Astrocyte (in vitro differentiated cells and primary cell): ENCODE measurements around the gene PCDHGB3.

ENCODE experiments used
- CTCF ChIP-seq: IDR thresholded peaks from 2 replicates; pipeline ENCODE4 v1.5.1; 2011; ENCODE audit warnings: low read depth, mild to moderate bottlenecking, inconsistent platforms, low read length, moderate library complexity; ENCODE audit not compliant: insufficient read depth
- EZH2 ChIP-seq: IDR thresholded peaks from 2 replicates; pipeline ENCODE4 v1.6.1; 2012; ENCODE audit warnings: mild to moderate bottlenecking, low read length, inconsistent platforms; ENCODE audit not compliant: insufficient read depth

GRCh38 chr5:141384471-141385267 is 14.6 kb downstream of the PCDHGB3 start:
- TF ChIP-seq CTCF, result no peak
- no peak for TF ChIP-seq EZH2
